ENCODE data around the gene PEX10. TPM values are rescaled to one million over a fixed set of nuclear protein-coding genes. Genes with fewer than 3 reads are reported as not detected.
A peak's percentile ranks its signal among the peaks of the same experiment; 100 is the strongest.

Gene PEX10
- total RNA-seq, 4 donors from 2014 or later = 19.2 to 25.7 (median 22.6) TPM

GRCh38 chr1:2384130-2384860, 28.1 kb downstream of the PEX10 start:
- Histone ChIP-seq H3K36me3 (no peaks in the 10 kb centered on the region), H3K9me3 (no peaks in the 10 kb centered on the region), H3K27ac (peak overlapping the region; percentile 25 to 66 (median 52)), H3K27me3 (no peaks in the 10 kb centered on the region), H3K4me3 (no peak overlapping the region), H3K4me1 (peaks cover 0 to 5% of the 10 kb centered on the region in 2 donors)
- DNase-seq = no peak
- no peak for ATAC-seq
- no peak for TF ChIP-seq CTCF (IDR thresholded peaks at IDR 0.05 in 4 of 5, conservative IDR thresholded peaks at IDR 0.05 in 1 of 5)
- TF ChIP-seq POLR2A (IDR thresholded peaks at IDR 0.05) = no peak
- intact Hi-C loops (cut with DNase I; ENCODE audit: low total_unique reads) = loop anchor here (5.0 kb wide), 2 partner anchors 67 to 252 kb away; no protein-coding TSS in a partner anchor
- in situ Hi-C loops (cut with MboI; ENCODE audit: low sequenced_read_pairs in 4 of 4) = loop anchor here in 1 of 4 donors (10.0 kb wide), 1 partner anchor 189 kb away; the partner anchor contains the start of gene FAAP20

GRCh38 chr1:2383576-2383975, 28.8 kb downstream of the PEX10 start:
- intact Hi-C loops (cut with DNase I; ENCODE audit: low total_unique reads) (loop anchor here (5.0 kb wide), 2 partner anchors 66 to 251 kb away; no protein-coding TSS in a partner anchor), in situ Hi-C loops (cut with MboI; ENCODE audit: low sequenced_read_pairs in 4 of 4) (loop anchor here in 1 of 4 donors (10.0 kb wide), 1 partner anchor 189 kb away; the partner anchor contains the start of gene FAAP20)
- Histone ChIP-seq H3K4me1 (peaks cover 0 to 5% of the 10 kb centered on the region in 2 donors), H3K36me3 (no peaks in the 10 kb centered on the region), H3K9me3 (no peaks in the 10 kb centered on the region), H3K27ac (peak overlapping the region in 1 of 4 donors; percentile 66), H3K27me3 (no peaks in the 10 kb centered on the region), H3K4me3 (no peak overlapping the region)
- TF ChIP-seq CTCF (IDR thresholded peaks at IDR 0.05 in 4 of 5, conservative IDR thresholded peaks at IDR 0.05 in 1 of 5) (no peak), POLR2A (IDR thresholded peaks at IDR 0.05) (no peak)
- DNase-seq (no peak), ATAC-seq (no peak)

GRCh38 chr1:2382621-2383361, 29.6 kb downstream of the PEX10 start:
- no peak for ATAC-seq
- no peak for DNase-seq
- no peak overlapping the region for H3K27ac ChIP-seq
- no peak for TF ChIP-seq POLR2A (IDR thresholded peaks at IDR 0.05)
- TF ChIP-seq CTCF (IDR thresholded peaks at IDR 0.05 in 4 of 5, conservative IDR thresholded peaks at IDR 0.05 in 1 of 5) = peak in 2 of 5 experiments; percentile 26 to 39
- in situ Hi-C loops (cut with MboI; ENCODE audit: low sequenced_read_pairs in 4 of 4) = loop anchor here in 1 of 4 donors (10.0 kb wide), 1 partner anchor 188 kb away; the partner anchor contains the start of gene FAAP20
- peaks cover 0 to 5% of the 10 kb centered on the region in 2 donors for H3K4me1 ChIP-seq
- intact Hi-C loops (cut with DNase I; ENCODE audit: low total_unique reads) = loop anchor here (5.0 kb wide), 2 partner anchors 65 to 250 kb away; no protein-coding TSS in a partner anchor
- H3K4me3 ChIP-seq = no peak overlapping the region
- no peaks in the 10 kb centered on the region for H3K36me3 ChIP-seq
- H3K27me3 ChIP-seq = no peaks in the 10 kb centered on the region
- H3K9me3 ChIP-seq = no peaks in the 10 kb centered on the region

GRCh38 chr1:2381741-2382620, 30.4 kb downstream of the PEX10 start:
- intact Hi-C loops (cut with DNase I; ENCODE audit: low total_unique reads) = loop anchor here (1.0 to 5.0 kb wide), 3 partner anchors 65 to 250 kb away; no protein-coding TSS in a partner anchor

More at GRCh38 chr1:2381741-2382620, 30.4 kb downstream of the PEX10 start:
- Histone ChIP-seq H3K27ac (no peak overlapping the region), H3K27me3 (no peaks in the 10 kb centered on the region), H3K9me3 (no peaks in the 10 kb centered on the region), H3K4me1 (peaks cover 0 to 5% of the 10 kb centered on the region in 2 donors), H3K36me3 (no peaks in the 10 kb centered on the region), H3K4me3 (no peak overlapping the region)
- no peak for TF ChIP-seq POLR2A (IDR thresholded peaks at IDR 0.05)
- peak; percentile 72 to 92 (median 88) for TF ChIP-seq CTCF (IDR thresholded peaks at IDR 0.05 in 4 of 5, conservative IDR thresholded peaks at IDR 0.05 in 1 of 5)
- DNase-seq (peak; percentile 41 to 67), ATAC-seq (peak; percentile 64 to 81)
- in situ Hi-C loops (cut with MboI; ENCODE audit: low sequenced_read_pairs in 4 of 4) = loop anchor here in 1 of 4 donors (10.0 kb wide), 1 partner anchor 187 kb away; the partner anchor contains the start of gene FAAP20

Measured in gastrocnemius medialis (tissue), 4 donors.